Esophagus muscularis mucosa (tissue), 4 donors: ENCODE measurements around the gene SPON2. TPM values are rescaled to one million over a fixed set of nuclear protein-coding genes. Genes with fewer than 3 reads are reported as not detected.

ENCODE experiments used
- DNase-seq: peaks from one replicate; pipeline ENCODE4 v3.0.0-alpha.2; 2017; ENCODE audit errors: extremely low spot score
- H3K27ac ChIP-seq, 4 donors: fragments of 200-600 bp; sonication (generic); replicated peaks in 1 of 4; 1 replicate in 3 of 4; 2 replicates in 1 of 4; pipeline ENCODE4 v1.5.1; 2016 to 2019; ENCODE audit warnings: mild to moderate bottlenecking in 1 of 4
- H3K27me3 ChIP-seq, 4 donors: fragments of 200-600 bp; sonication (generic); one replicate each; pipeline versions ENCODE4 v1.5.1 to v1.6.0; 2016 to 2019
- H3K36me3 ChIP-seq, 4 donors: fragments of 200-600 bp; sonication (generic); one replicate each; pipeline ENCODE4 v1.5.1; 2016 to 2019
- H3K4me1 ChIP-seq, 4 donors: fragments of 200-600 bp; sonication (generic); one replicate each; pipeline ENCODE4 v1.5.1; 2016 to 2019
- H3K4me3 ChIP-seq, 4 donors: fragments of 200-600 bp; sonication (generic); 1 replicate in 2 of 4; 2 replicates in 2 of 4; pipeline ENCODE4 v1.5.1; 2016 to 2019; ENCODE audit warnings: mild to moderate bottlenecking in 4 of 4, moderate library complexity in 1 of 4
- H3K9me3 ChIP-seq, 4 donors: fragments of 200-600 bp; sonication (generic); 1 replicate in 3 of 4; 2 replicates in 1 of 4; pipeline ENCODE4 v1.5.1; 2016 to 2019
- EP300 ChIP-seq: sonication (generic); formaldehyde crosslinking; IDR thresholded peaks from one replicate; pipeline ENCODE4 v1.6.1; 2017; ENCODE audit warnings: antibody characterized with exemption
- POLR2A ChIP-seq: fragments of 450-650 bp; IDR thresholded peaks from one replicate; pipeline ENCODE4 v1.6.1; 2017; ENCODE audit warnings: antibody characterized with exemption, moderate library complexity, mild to moderate bottlenecking, low read depth
- POLR2AphosphoS5 ChIP-seq, 2 donors: sonication (generic); formaldehyde crosslinking; IDR thresholded peaks; one replicate each; pipeline ENCODE4 v1.6.1; 2017; ENCODE audit warnings: antibody characterized with exemption in 2 of 2
- WGBS: methylation state at CpG from one replicate; pipeline ENCODE4 v1.1.5; 2018; 5-methylcytosine and 5-hydroxymethylcytosine counted together
- intact Hi-C: fragments of 100-400 bp; cut with DNase I; formaldehyde crosslinking; loops from one replicate; pipeline ENCODE4 v1.15.1; 2023
- total RNA-seq, 4 donors: library from RNA; depleted of rRNA; stranded (reverse); fragments of >200 nt; gene quantifications; one replicate each; pipeline versions ENCODE4 v1.1.0 to v1.2.1, GENCODE V29; 2016
- TF ChIP-seq, protein P1 (sequence below), 3 experiments: fragments of 200-600 bp in 2 of 3; fragments of 450-650 bp in 1 of 3; sonication (generic) in 2 of 3; IDR thresholded peaks; one replicate each; pipeline ENCODE4 v1.5.1; 2017 to 2019; ENCODE audit warnings: antibody characterized with exemption in 3 of 3, mild to moderate bottlenecking in 2 of 3, moderate library complexity in 1 of 3

SPON2 gene
- total RNA-seq, 4 donors from 2014 or later, result 21.3 to 72.9 (median 58.3) TPM

DNA sequence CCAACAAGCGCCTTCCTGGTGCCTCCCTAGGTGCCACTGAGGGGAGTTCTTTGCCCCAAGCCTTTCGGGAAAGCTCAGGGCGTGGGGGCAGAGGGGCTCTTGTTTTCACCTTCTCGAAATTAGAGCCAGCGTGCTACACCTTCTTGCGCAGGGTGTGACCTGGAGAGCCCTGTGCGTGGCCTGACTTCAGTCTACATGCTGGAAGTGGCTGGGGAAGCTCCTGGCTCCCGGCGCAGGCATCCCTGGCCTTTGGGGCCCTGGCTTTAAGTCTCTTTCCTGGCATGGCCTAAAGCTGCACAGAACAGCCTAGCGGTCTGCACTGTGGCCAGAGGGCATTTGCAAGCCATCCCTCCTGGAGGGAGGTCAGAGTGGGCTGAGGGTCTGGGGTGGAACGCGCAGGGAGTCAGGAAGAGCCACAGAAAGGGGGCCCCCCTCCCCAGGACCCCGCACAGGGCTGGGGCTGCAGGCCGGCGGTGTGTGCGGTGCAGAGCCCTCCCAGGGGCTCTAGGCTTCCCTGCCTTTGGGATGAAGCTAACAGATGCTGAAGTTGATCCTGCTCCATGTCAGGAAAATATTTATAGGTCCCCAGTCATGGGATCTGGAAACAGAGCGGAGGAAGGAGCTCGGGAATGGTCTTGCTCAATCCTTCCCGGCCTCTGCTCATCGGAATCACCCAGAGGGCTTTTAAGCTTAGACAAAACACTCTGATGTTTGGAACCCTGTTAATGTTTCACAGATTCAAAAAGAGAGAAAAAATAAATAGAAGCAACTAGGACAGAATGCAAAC, 781 bp upstream of the SPON2 start:
- WGBS, result 76% methylated on average over 19 of the region's 20 CpGs
- Histone ChIP-seq H3K27me3 (peaks cover 8 to 55% (median 26%) of the 10 kb centered on the region in 4 donors), H3K4me1 (peaks cover 49 to 54% (median 51%) of the 10 kb centered on the region in 4 donors), H3K9me3 (no peaks in the 10 kb centered on the region), H3K27ac (peak overlapping the region; percentile 63 to 75 (median 74)), H3K36me3 (peaks cover 0 to 8% (median 0%) of the 10 kb centered on the region in 4 donors), H3K4me3 (peak overlapping the region in 3 of 4 donors; percentile 48 to 56 (median 54))
- intact Hi-C loops, result no loop called here
- TF ChIP-seq POLR2AphosphoS5 (IDR thresholded peaks at IDR 0.05) (peak in 1 of 2 donors; percentile 18), EP300 (no peak), POLR2A (no peak)
- peak; percentile 81 for DNase-seq

DNA sequence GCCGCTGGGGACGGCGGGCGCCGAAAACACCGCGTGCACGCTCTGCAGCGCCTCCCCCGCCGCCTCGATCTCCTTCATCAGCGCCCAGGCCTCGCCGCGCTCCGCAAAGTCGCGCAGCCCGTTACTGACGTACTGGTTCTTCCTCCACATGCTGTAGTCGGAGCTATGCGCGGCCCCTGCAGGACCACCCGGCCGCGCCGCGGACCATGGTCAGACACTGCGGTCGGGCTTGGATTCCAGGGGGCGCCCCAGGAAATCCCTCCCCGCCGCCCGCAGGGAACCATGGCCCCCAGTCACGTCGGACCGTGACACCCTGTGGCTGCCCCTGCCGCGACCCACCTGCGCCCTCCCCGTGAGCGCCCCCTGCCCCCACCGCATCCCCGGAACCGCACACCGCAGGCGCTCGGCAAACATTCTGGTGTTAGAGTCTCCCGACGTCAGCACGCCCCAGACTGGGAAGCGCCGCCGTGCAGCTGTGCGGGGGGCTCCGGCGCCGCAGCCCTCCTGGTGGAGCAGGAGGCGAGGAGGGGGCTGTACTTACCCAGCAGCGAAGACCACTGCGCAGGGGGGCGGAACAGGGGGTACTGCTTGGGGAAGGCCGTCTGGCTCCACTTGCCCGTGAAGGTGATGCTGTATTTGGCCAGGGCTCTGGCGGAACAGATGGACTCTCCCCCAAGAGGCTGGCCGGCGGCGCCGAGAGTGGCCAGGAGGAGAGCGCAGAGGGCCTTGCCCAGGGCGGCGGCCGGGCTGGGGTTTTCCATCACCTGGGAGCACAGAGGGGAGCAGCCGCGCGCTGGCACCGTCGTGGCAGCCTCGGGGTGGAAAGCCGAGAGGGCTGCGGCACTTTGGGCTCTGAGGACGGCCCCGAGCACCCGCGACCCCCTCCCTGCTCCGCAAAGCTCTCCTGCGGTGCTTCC, 814 bp downstream of the SPON2 start:
- peak; percentile 86 for DNase-seq

DNA sequence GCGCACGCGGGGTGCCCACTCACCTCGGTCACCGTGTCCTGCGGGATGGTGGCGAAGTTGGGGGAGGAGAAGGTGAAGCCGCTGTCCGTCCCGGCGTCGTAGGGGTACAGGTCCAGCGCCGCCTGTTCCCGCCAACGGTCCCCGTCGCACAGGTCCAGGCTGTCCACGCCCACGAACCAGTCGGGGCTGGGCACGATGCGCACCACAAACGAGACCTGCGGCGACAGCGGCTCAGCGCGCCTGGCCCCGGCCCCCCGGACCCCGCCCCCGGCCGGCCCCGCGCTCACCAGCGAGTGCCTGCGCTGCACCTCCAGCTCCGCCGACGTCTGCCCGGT, 1.4 kb downstream of the SPON2 start:
- H3K9me3 ChIP-seq, result no peaks in the 10 kb centered on the region
- peak overlapping the region; percentile 48 to 56 (median 53) for H3K4me3 ChIP-seq
- intact Hi-C loops, result no loop called here
- TF ChIP-seq POLR2A, result no peak
- no peak for TF ChIP-seq POLR2AphosphoS5 (IDR thresholded peaks at IDR 0.05)
- TF ChIP-seq EP300, result no peak
- TF ChIP-seq, protein P1, sequence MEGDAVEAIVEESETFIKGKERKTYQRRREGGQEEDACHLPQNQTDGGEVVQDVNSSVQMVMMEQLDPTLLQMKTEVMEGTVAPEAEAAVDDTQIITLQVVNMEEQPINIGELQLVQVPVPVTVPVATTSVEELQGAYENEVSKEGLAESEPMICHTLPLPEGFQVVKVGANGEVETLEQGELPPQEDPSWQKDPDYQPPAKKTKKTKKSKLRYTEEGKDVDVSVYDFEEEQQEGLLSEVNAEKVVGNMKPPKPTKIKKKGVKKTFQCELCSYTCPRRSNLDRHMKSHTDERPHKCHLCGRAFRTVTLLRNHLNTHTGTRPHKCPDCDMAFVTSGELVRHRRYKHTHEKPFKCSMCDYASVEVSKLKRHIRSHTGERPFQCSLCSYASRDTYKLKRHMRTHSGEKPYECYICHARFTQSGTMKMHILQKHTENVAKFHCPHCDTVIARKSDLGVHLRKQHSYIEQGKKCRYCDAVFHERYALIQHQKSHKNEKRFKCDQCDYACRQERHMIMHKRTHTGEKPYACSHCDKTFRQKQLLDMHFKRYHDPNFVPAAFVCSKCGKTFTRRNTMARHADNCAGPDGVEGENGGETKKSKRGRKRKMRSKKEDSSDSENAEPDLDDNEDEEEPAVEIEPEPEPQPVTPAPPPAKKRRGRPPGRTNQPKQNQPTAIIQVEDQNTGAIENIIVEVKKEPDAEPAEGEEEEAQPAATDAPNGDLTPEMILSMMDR (IDR thresholded peaks at IDR 0.05), result no peak
- peak; percentile 86 for DNase-seq
- peaks cover 47 to 58% (median 56%) of the 10 kb centered on the region in 4 donors for H3K4me1 ChIP-seq
- peaks cover 8 to 55% (median 26%) of the 10 kb centered on the region in 4 donors for H3K27me3 ChIP-seq
- 23% methylated on average over 34 of the region's 42 CpGs for WGBS
- H3K36me3 ChIP-seq, result peaks cover 0 to 8% (median 0%) of the 10 kb centered on the region in 4 donors
- H3K27ac ChIP-seq, result peak overlapping the region in 1 of 4 donors; percentile 61

More for the DNA sequence above, 814 bp downstream of the SPON2 start:
- peak overlapping the region; percentile 48 to 56 (median 53) for H3K4me3 ChIP-seq
- 3% methylated on average over 6 of the region's 88 CpGs for WGBS
- peaks cover 0 to 8% (median 0%) of the 10 kb centered on the region in 4 donors for H3K36me3 ChIP-seq
- peak overlapping the region; percentile 61 to 75 (median 74) for H3K27ac ChIP-seq
- intact Hi-C loops, result no loop called here
- peaks cover 8 to 55% (median 26%) of the 10 kb centered on the region in 4 donors for H3K27me3 ChIP-seq
- no peaks in the 10 kb centered on the region for H3K9me3 ChIP-seq
- TF ChIP-seq POLR2A, result no peak
- TF ChIP-seq POLR2AphosphoS5 (IDR thresholded peaks at IDR 0.05), result no peak
- TF ChIP-seq EP300, result no peak
- TF ChIP-seq, protein P1 (IDR thresholded peaks at IDR 0.05), result no peak
- peaks cover 47 to 56% (median 56%) of the 10 kb centered on the region in 4 donors for H3K4me1 ChIP-seq

DNA sequence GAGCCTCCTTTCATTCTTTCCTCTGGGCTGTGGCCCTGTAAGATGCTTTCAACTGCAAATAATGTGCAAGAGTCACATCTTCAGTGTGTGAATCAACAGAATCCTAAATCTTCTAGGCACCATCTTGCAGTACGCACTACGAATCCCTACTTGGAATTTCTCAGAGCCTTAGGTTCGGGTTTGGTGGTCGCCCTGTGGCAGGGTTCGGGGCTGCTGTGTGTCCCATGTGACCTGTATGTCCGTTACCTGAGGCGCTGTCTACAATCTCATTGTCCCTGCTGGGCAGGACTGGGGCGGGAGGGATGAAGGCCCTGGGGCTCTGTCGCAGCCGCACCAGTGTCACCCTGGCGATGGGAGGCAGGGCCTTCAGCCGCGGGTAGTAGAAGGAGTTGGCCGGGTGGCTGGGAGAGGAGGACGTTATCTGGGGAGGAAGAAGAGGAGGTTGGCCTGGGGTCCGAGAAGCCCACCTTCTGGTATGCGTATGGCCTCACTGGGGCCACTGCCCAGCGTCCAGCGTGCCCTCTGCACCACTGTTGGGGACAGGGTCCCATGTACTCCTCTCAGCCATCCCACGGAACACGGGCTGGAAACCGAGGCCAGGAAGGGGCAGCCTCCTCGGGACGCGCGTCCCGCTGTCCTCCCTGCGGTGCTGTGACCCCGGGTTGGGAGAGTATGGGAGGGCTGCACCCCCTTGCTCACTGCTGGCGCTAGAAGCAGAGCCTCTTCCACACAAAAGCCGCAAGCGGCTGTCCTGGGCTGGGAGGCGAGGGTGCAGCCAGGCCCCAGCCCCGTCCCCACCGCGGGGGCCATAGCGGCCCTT, 2.0 kb downstream of the SPON2 start:
- intact Hi-C loops, result no loop called here
- peaks cover 0 to 8% (median 0%) of the 10 kb centered on the region in 4 donors for H3K36me3 ChIP-seq
- peak; percentile 88 for DNase-seq
- H3K27me3 ChIP-seq, result peaks cover 8 to 52% (median 26%) of the 10 kb centered on the region in 4 donors
- TF ChIP-seq EP300 (no peak), POLR2AphosphoS5 (IDR thresholded peaks at IDR 0.05) (no peak), POLR2A (no peak)
- TF ChIP-seq, protein P1 (IDR thresholded peaks at IDR 0.05), result no peak
- H3K4me1 ChIP-seq, result peaks cover 47 to 58% (median 56%) of the 10 kb centered on the region in 4 donors
- no peaks in the 10 kb centered on the region for H3K9me3 ChIP-seq
- WGBS, result 88% methylated on average over 8 of the region's 37 CpGs
- peak overlapping the region; percentile 48 to 56 (median 53) for H3K4me3 ChIP-seq
- no peak overlapping the region for H3K27ac ChIP-seq
